Neural cell (in vitro differentiated cells): ENCODE results near the gene SV2A. TPM values are rescaled to one million over a fixed set of nuclear protein-coding genes. Genes with fewer than 3 reads are reported as not detected.
A peak's percentile ranks its signal among the peaks of the same experiment; 100 is the strongest.

Source experiments
- H2AFZ ChIP-seq: fragments of 200-600, 300-800 bp; sonication (generic), shearing (Covaris generic); 2 replicates; pipeline ENCODE4 v1.6.0; 2014; ENCODE audit warnings: low read depth, mild to moderate bottlenecking, antibody characterized with exemption, low read length, moderate library complexity
- H3F3A ChIP-seq: fragments of 200-600 bp; shearing (Covaris generic); 2 replicates; pipeline ENCODE4 v1.6.1; 2016; ENCODE audit warnings: mild to moderate bottlenecking, moderate library complexity, mixed read lengths, antibody characterized with exemption, low read length; ENCODE audit not compliant: insufficient read depth, poor library complexity, severe bottlenecking
- H3K27ac ChIP-seq: fragments of 200-600, 300-800 bp; sonication (generic), shearing (Covaris generic); 2 replicates; pipeline ENCODE4 v1.5.1; 2014; ENCODE audit warnings: mild to moderate bottlenecking, low read length, moderate library complexity
- H3K27me3 ChIP-seq: fragments of 300-800, 200-600 bp; sonication (generic), shearing (Covaris generic); 2 replicates; pipeline ENCODE4 v1.6.0; 2014; ENCODE audit warnings: mild to moderate bottlenecking, low read depth, low read length, moderate library complexity; ENCODE audit not compliant: insufficient read depth
- H3K36me3 ChIP-seq: fragments of 300-800, 200-600 bp; sonication (generic), shearing (Covaris generic); 2 replicates; pipeline ENCODE4 v1.5.1; 2014; ENCODE audit warnings: mild to moderate bottlenecking, antibody characterized with exemption, low read length, moderate library complexity; ENCODE audit not compliant: insufficient read depth
- H3K4me2 ChIP-seq: fragments of 300-800, 200-600 bp; sonication (generic), shearing (Covaris generic); 2 replicates; pipeline ENCODE4 v1.6.0; 2014; ENCODE audit warnings: mild to moderate bottlenecking, low read length
- H3K4me3 ChIP-seq: fragments of 300-800, 200-600 bp; sonication (generic), shearing (Covaris generic); 2 replicates; pipeline ENCODE4 v1.5.1; 2014; ENCODE audit warnings: mild to moderate bottlenecking, low read length, moderate library complexity
- H3K79me2 ChIP-seq: fragments of 200-600 bp; shearing (Covaris generic); replicated peaks from 2 replicates; pipeline ENCODE4 v1.6.0; 2014; ENCODE audit warnings: mild to moderate bottlenecking, low read length, moderate library complexity; ENCODE audit not compliant: insufficient read depth
- H3K9ac ChIP-seq: fragments of 300-800, 200-600 bp; sonication (generic), shearing (Covaris generic); 2 replicates; pipeline ENCODE4 v1.6.1; 2016; ENCODE audit warnings: mild to moderate bottlenecking, low read length, mixed read lengths
- H3K9me2 ChIP-seq: fragments of 200-600 bp; shearing (Covaris generic); 2 replicates; pipeline ENCODE4 v1.6.1; 2016; ENCODE audit warnings: mild to moderate bottlenecking, low read length, mixed read lengths; ENCODE audit not compliant: insufficient read depth
- H3K9me3 ChIP-seq: fragments of 200-600, 300-800 bp; sonication (generic), shearing (Covaris generic); 2 replicates; pipeline ENCODE4 v1.6.1; 2016; ENCODE audit warnings: mild to moderate bottlenecking, mixed run types, low read length, moderate library complexity, mixed read lengths
- H4K20me1 ChIP-seq: fragments of 200-600 bp; shearing (Covaris generic); 2 replicates; pipeline ENCODE4 v1.6.1; 2016; ENCODE audit warnings: mild to moderate bottlenecking, mixed run types; ENCODE audit not compliant: insufficient read depth
- CTCF ChIP-seq: fragments of 450-650 bp; IDR thresholded peaks from 2 replicates; pipeline ENCODE4 v1.5.1; 2014; ENCODE audit warnings: antibody characterized with exemption, mild to moderate bottlenecking, moderate library complexity; ENCODE audit not compliant: poor library complexity, severe bottlenecking
- EP300 ChIP-seq: fragments of 450-650 bp; conservative IDR thresholded peaks from 2 replicates; pipeline ENCODE4 v1.6.1; 2014; ENCODE audit warnings: antibody characterized with exemption, mild to moderate bottlenecking, moderate library complexity; ENCODE audit not compliant: poor library complexity, severe bottlenecking
- EZH2 ChIP-seq: fragments of 200-600, 300-800 bp; shearing (Covaris generic), sonication (generic); IDR thresholded peaks from 2 replicates; pipeline ENCODE4 v1.6.1; 2014; ENCODE audit warnings: antibody characterized with exemption, low read length, borderline replicate concordance, mild to moderate bottlenecking; ENCODE audit not compliant: insufficient read depth, poor library complexity, severe bottlenecking
- MXI1 ChIP-seq: fragments of 450-650 bp; conservative IDR thresholded peaks from 2 replicates; pipeline ENCODE4 v1.6.1; 2014; ENCODE audit warnings: antibody characterized with exemption, mild to moderate bottlenecking; ENCODE audit not compliant: poor library complexity, severe bottlenecking
- POLR2AphosphoS5 ChIP-seq: IDR thresholded peaks from 2 replicates; pipeline ENCODE4 v1.6.1; 2012
- RAD21 ChIP-seq: fragments of 450-650 bp; conservative IDR thresholded peaks from 2 replicates; pipeline ENCODE4 v1.6.1; 2014; ENCODE audit warnings: antibody characterized with exemption, mild to moderate bottlenecking, moderate library complexity
- REST ChIP-seq: IDR thresholded peaks from 2 replicates; pipeline ENCODE4 v1.6.1; 2012; ENCODE audit warnings: borderline replicate concordance
- SMC3 ChIP-seq: fragments of 450-650 bp; conservative IDR thresholded peaks from 2 replicates; pipeline ENCODE4 v1.6.1; 2014; ENCODE audit warnings: antibody characterized with exemption, mild to moderate bottlenecking, moderate library complexity; ENCODE audit not compliant: poor library complexity
- TAF1 ChIP-seq: IDR thresholded peaks from 2 replicates; pipeline ENCODE4 v1.6.1; 2012; ENCODE audit warnings: low read depth
- polyA plus RNA-seq: library from polyadenylated mRNA; depleted of rRNA; stranded (reverse); fragments of >200 nt; gene quantifications from 2 replicates; pipeline ENCODE4 v1.2.3, GENCODE V29; 2014

SV2A gene
- polyA plus RNA-seq, 1 donor from 2014 or later = 78.1 TPM

GRCh38 chr1:149926296-149926695 lies 8.7 kb upstream of the SV2A start:
- TF ChIP-seq CTCF (no peak), REST (no peak), EZH2 (no peak), EP300 (no peak), TAF1 (no peak), RAD21 (no peak), MXI1 (no peak), SMC3 (no peak), POLR2AphosphoS5 (no peak)
- H3F3A ChIP-seq = no peaks in the 10 kb centered on the region
- no peaks in the 10 kb centered on the region for H4K20me1 ChIP-seq
- no peaks in the 10 kb centered on the region for H3K9me3 ChIP-seq
- H3K4me2 ChIP-seq = peak overlapping the region; percentile 80
- no peaks in the 10 kb centered on the region for H3K27me3 ChIP-seq
- H3K9ac ChIP-seq = no peak overlapping the region
- H3K79me2 ChIP-seq = peaks cover 17% of the 10 kb centered on the region
- H3K27ac ChIP-seq = no peak overlapping the region
- no peaks in the 10 kb centered on the region for H3K9me2 ChIP-seq
- H3K36me3 ChIP-seq = peaks cover 6% of the 10 kb centered on the region
- no peak overlapping the region for H2AFZ ChIP-seq
- peak overlapping the region; percentile 87 for H3K4me3 ChIP-seq

- no peaks in the 10 kb centered on the region for H4K20me1 ChIP-seq
- H3K27me3 ChIP-seq = no peaks in the 10 kb centered on the region
- H3K9me3 ChIP-seq = no peaks in the 10 kb centered on the region
- peak overlapping the region; percentile 87 for H3K4me3 ChIP-seq
- H2AFZ ChIP-seq = no peak overlapping the region
- H3F3A ChIP-seq = no peaks in the 10 kb centered on the region
- H3K79me2 ChIP-seq = peaks cover 17% of the 10 kb centered on the region
- peaks cover 6% of the 10 kb centered on the region for H3K36me3 ChIP-seq
- no peaks in the 10 kb centered on the region for H3K9me2 ChIP-seq
- H3K9ac ChIP-seq = no peak overlapping the region
- H3K27ac ChIP-seq = no peak overlapping the region
- H3K4me2 ChIP-seq = no peak overlapping the region
- TF ChIP-seq REST (no peak), EZH2 (no peak), MXI1 (no peak), POLR2AphosphoS5 (no peak), CTCF (no peak), EP300 (no peak), RAD21 (no peak), TAF1 (no peak), SMC3 (no peak)
Measured at GRCh38 chr1:149925751-149926150, 8.1 kb upstream of the SV2A start.
